ENCODE results near the gene C1QTNF12.

- TF ChIP-seq CEBPB (IDR thresholded peaks at IDR 0.05) = no peak
- no peak for TF ChIP-seq RAD21 (IDR thresholded peaks at IDR 0.05; ENCODE audit: low read depth)
- no peak for TF ChIP-seq REST (IDR thresholded peaks at IDR 0.05; ENCODE audit: low read depth)
- no peak for TF ChIP-seq USF1 (IDR thresholded peaks at IDR 0.05)
- TF ChIP-seq NFIC (IDR thresholded peaks at IDR 0.05) = no peak
- no peak for TF ChIP-seq EGR1 (IDR thresholded peaks at IDR 0.05)
Measured at GRCh38 chr1:1219341-1219740, 27.2 kb downstream of the C1QTNF12 start.
